HG03565 (cell line): ENCODE measurements around the gene SPATA6L.
"Not testable (repeated sequence)": the region's sequence is repeated elsewhere in the genome, so short reads cannot be mapped to it uniquely, and the experiment has no call there.

Experiments used
- ATAC-seq: cut with Tn5 transposase; IDR thresholded peaks from one replicate; pipeline ENCODE4 v1.9.1; 2021; ENCODE audit warnings: mild to moderate bottlenecking, moderate library complexity; ENCODE audit not compliant: unreplicated experiment

The SPATA6L gene

DNA sequence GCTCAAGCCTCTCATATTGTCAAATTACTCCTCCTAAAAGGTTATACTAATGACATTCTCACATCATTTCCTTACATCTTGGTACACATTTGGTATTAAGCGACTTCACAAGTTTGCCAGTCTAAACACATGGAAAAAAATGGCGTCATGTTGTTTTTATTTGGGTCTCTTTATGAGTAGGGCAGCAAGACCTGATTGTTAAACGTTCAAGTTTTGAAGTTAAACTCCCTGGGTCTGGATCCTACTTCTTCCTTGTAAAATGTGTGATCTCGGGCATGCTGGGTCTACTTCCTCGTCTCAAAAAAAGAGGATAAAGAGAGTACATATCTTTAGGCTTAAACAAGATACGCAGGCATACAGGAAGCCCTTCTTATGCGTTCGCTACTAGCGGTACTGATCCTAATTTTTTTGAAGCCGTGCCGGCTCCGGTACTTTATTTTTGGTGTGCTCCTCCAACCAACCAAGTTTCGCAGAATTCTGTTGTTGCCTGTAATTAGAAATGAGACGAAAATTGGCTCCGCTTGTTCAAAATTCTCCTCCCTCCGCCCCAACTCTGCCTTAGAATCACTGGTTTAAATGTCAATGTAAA is 12.5 kb upstream of the SPATA6L start:
- no peak for ATAC-seq

DNA sequence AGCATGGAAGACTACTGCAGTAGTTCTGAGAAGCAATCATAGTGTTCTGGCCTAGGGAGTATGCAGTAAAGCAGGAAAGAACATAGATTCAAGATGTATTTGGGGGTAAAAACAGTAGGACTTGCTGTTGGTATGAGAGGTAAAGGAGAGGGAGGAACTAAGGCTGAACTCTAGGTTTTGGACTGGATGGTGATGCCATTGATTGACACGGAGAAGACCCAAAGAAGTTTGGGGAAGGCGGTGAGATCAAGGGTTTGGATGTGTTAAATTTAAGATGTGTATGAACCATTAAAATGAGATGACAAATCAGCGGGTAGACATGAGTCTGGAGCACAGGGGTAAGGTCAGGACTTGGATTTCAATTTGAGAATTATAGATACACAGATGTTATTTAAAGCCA is 11.1 kb upstream of the SPATA6L start:
- ATAC-seq: no peak

DNA sequence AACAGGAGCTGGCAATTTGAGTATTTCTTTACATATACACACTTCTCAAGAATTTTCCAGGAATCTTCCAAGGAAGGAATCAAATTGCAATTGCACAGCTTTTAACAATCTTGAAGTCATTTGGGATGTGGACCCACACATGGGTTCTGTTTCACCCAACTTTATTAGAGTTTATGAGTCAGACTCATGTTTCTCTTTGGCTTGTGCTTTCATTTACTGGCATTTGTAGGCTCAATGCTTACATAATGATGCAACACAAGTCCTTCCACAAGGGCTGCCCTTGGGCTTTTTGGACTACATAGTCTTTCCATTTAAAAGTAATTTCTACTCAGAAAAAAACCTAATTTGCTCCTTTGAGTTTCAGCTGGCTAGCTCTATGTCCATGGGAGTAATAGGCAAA is 8.5 kb upstream of the SPATA6L start:
- no peak for ATAC-seq

DNA sequence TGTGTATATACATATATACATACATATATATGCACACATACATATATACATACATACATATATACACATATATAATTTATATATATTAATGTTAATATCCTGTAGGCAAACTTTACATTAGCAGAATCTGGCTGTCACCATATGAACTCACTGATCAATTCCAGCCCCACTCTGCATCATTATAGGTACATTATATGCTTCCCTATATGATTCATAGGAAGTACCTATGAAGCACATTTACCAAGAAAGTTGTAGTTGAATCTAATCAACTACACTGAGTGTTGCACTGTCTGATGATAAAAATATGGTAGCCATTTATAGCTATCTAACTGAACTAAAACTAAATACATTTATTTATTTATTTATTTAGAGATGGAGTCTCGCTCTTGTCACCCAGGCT is 5.5 kb upstream of the SPATA6L start:
- ATAC-seq: no peak

DNA sequence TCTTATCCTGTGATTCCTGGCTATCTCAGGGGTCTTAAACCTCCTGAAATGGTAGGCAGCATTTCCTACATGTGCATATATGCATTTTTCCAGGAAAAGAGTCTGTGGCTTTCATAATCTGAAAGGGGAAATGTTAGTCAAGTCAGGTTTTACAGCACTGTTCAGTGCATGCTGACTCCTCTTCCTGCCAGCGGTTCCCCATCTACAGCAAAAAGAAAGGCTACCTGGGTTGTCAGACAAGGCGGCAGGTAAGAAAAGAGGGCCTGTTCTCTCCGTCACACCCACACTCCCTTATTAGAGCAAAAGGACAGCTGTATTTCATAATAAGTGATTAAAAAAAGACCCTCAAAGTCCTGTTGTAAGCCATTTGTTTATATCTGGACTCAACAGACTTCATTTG is 4.3 kb upstream of the SPATA6L start:
- ATAC-seq: no peak

DNA sequence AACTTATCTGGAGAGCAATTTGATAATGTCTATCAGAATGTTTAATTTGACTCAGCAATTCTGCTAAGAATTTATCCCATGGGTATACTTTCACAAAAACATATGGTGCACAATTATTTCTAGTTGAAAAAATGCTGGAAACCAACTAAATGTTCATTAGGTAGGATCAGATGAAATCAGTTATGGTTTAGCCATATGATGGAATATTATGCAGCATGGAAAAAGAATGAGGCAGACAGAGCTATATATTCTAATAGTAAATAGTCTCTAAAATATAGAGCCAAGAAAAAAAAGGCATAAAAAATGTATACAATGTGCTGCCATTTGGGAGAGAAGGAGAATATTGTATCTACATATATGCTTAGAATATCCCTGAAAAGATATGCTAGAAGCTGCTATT is 3.6 kb upstream of the SPATA6L start:
- ATAC-seq: no peak

DNA sequence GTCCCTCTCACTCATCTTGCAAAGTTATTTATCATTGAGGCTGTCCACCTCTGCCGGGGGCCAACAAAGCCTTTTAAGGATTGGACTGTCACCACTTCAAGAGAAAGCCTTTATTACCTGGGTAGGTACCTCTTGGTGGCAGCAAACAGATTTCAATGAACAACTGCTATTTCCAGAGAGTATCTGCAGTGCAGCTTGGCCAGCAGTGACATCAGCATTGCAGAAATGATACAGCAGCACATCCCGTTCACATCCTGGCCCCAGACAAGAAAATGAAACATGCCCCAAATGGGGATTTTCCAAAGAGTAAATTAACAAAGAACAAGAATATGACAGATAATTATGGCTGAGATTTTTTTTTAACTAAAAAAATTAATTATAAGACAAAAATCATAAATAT is 2.3 kb upstream of the SPATA6L start:
- ATAC-seq: no peak

DNA sequence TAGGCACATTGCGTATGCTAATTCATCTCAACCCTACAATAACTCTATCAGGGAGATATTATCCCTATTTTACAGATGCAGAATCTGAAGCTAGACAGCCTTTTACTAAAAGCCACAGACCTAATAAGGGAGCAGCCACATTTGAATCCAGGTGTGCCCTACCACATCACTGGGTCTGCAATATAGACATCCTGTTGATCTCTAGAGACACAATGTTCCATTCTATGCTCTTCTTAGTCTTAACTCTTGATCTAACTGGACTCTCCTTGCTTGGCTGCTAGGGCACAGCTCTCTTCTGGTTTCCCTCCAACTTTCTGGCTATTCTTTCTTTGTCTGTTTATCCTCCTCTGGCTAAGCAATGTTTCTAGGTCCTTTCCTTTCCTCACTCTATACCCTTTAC is 1.4 kb upstream of the SPATA6L start:
- ATAC-seq: no peak

DNA sequence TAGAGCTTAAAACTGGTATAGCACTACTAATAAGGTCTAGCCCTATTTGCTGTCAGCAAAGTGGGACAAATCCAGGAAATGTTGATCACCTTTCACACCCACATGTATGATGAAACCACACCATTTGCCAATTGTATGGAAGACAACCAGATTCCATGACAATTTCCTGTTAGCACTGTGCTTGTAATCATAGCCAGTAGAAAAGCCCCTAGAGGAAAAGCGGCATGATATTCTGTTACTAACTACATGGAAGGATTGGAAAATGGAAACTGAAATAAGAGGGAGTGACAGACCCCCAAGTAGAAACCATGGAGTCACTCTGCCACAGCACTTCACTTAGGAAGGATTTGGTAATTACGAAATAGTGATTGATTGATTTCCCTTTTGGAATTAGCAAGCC is 923 bp downstream of the SPATA6L start:
- no peak for ATAC-seq

DNA sequence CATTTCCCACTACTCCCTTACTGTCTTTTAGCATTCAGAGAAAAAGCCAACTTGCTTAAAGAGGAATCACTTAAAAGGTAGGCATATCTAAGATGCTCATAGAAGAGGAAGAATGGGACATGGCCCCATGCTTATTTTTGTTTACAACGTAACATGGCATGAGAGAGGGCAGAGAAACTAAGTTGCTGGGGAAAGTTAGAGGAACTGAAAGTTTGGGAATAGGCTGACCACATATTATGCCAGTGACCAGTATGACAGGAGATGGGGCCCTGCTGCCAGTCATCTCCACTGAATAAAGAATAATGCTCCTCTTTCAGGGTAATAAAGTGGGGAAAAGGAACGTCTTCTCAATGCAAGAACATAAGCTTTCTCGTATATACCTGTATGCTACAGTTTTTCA is 2.3 kb downstream of the SPATA6L start:
- ATAC-seq: no peak

DNA sequence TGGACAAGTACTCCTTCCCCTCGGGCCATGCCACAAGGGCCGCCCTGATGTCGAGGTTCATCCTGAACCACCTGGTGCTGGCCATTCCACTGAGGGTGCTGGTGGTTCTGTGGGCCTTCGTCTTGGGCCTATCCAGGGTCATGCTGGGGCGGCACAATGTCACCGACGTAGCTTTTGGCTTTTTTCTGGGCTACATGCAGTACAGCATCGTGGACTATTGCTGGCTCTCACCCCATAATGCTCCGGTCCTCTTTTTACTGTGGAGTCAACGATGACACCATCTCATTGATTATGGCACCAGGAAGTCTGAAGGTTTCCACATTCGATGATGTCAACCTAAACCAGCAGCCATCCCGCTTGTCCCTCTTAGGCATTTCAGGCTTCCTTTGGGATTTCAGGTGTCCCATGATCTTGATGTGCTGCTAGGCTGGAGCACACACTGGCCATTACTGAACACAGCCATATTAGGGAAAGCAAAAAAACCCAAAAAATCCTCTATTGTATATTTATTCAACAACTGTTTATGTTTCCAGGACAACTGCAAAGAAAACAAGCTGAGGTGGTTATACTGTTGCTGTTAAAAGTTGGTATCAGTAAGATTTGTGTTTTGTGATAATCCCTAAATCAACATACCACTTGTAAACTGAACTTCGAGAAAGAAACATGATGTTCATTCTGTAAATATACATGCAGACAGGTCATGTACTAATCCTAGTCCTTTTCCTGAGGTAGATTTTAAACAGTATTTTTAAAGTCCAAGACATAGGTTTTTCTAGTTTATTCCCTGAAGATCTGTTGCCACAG is 3.1 kb downstream of the SPATA6L start:
- ATAC-seq: no peak

DNA sequence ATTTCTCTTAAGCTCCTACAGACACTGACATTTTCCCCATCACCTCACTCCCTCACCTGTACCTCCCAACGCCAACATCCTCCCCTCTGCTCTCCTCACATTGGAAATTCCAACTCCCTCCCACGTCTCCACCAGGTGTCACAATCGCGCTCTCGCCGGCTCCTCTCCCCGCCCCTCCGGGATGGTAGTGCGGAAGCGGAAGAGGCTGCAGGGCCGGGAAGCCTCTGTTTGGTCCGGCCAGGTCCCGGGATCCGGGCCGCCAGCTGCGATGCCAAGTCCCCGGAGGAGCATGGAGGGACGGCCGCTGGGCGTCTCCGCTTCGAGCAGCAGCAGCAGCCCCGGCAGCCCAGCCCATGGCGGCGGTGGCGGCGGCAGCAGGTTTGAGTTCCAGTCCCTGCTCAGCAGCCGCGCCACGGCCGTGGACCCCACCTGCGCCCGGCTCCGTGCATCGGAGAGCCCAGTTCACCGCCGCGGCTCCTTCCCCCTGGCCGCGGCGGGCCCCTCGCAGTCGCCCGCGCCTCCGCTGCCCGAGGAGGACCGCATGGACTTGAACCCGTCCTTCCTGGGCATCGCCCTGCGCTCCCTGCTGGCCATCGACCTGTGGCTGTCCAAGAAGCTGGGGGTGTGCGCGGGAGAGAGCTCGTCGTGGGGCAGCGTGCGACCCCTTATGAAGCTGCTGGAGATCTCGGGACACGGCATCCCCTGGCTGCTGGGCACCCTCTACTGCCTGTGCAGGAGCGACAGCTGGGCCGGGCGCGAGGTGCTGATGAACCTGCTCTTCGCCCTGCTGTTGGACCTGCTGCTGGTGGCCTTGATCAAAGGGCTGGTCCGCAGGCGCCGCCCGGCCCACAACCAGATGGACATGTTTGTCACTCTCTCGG is 3.9 kb downstream of the SPATA6L start, which contains the start of gene PLPP6:
Gene PLPP6 (plus strand): TSS at position 187 of the 881 bp plus-strand sequence. CDS start 82 bp downstream, at position 269.
- peak; percentile 63 for ATAC-seq

DNA sequence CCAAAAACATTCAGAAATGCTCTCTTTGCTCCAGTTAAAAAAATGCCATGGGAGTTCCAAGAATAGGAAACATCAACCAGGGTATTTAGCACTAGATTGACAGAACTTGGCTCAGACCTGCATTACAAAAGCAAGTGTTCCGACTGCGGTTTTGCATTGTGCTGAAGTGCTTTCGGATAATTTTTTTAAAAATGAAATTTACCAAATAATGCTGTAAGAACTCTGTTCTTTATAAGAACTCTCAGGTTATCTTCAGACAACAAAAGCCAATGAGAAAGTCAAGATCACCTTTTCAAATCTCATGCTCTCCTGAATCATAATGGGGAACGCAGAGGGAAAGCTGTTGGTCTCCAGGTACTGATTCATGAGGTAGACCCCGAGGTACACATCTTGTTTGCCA is 4.7 kb downstream of the SPATA6L start:
- no peak for ATAC-seq

DNA sequence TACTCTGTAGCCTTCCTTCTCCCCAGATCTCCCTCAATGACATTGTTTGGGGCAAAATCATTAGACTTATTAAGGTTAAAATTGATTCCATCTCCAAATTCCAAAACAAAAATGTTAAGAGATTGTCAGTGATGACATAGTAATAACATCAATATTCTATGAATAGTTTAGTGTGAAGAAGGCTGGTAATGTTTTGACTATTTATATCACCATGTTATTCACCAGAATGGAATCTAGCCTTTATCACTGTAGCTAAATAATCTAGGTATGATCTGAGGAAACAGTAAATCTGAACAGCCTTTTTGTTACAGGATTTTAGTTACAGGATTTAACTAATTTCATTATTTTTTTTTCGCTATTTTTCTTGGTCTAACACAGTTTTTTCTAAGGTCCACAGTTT is 5.1 kb downstream of the SPATA6L start:
- no peak for ATAC-seq

DNA sequence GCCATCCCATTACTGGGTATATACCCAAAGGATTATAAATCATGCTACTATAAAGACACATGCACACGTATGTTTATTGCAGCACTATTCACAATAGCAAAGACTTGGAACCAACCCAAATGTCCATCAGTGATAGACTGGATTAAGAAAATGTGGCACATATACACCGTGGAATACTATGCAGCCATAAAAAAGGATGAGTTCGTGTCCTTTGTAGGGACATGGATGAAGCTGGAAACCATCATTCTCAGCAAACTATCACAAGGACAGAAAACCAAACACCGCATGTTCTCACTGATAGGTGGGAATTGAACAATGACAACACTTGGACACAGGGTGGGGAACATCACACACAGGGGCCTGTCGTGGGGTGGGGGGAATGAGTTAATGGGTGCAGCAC is 5.6 kb downstream of the SPATA6L start:
- not testable (repeated sequence) for ATAC-seq

DNA sequence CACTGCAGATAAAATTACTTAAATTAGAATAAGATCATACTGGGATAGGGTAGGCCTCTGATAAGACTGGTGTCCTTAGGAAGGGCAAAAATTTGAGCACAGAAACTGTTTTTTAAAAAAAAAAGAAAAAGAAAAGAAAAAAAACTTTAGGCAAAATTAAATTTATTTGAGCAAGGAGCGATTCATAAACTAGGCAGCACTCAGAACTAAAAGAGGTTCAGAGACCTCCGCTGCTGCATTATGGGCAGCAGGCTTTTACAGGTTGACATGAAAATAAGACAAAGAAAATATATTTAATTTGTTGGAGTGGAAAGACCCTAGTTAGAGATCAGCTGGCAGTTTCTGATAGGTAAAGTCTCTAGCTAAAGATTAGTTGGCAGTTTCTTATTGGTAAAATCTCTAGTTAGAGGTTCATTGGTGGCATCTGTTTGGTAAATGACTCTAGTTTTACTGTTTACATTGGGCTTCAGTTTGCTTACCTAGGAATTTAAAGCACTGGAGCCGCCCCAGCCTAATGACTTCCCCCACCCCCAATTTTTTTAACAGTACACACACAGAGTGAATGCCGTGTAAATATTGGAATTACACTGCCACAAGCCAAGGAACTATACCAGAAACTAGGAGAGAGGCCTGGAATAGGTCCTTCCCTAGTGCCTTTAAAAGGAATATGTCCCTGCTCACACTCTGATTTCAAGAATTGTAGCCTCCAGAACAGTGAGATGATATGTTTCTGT is 8.7 kb downstream of the SPATA6L start:
- no peak for ATAC-seq

DNA sequence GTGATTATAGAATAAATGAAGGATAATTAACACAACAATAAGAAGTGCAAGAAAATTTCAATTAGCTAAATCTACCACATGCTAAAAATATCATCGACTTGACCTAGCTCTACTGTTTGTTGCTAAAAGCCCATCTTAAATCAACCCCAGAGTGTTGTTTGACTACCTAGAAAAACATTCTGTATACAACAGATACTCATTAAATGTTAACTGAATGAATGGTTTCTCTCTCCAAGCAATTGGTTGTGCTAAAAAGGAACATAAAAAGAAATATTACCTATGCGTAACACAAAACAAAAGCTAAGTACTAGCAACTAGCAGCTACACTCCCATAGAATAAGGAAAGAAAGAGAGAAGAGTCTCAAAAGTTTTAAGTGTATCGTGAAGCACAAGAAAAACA is 9.7 kb downstream of the SPATA6L start:
- no peak for ATAC-seq

DNA sequence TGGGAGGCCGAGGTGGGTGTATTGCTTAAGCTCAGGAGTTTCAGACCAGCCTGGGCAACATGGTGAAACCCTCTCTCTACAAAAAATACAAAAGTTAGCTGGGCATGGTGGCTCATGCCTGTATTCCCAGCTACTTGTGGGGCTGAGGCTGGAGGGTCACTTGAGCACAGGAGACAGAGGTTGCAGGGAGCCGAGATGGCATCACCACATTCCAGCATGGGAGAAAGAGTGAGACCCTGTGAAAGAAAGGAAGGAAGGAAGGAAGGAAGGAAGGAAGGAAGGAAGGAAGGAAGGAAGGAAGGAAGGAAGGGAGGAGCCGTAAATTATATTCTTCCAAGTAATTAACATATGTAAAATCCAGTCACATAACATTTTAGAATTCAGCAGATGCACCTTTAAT is 10.1 kb downstream of the SPATA6L start:
- ATAC-seq: not testable (repeated sequence)

DNA sequence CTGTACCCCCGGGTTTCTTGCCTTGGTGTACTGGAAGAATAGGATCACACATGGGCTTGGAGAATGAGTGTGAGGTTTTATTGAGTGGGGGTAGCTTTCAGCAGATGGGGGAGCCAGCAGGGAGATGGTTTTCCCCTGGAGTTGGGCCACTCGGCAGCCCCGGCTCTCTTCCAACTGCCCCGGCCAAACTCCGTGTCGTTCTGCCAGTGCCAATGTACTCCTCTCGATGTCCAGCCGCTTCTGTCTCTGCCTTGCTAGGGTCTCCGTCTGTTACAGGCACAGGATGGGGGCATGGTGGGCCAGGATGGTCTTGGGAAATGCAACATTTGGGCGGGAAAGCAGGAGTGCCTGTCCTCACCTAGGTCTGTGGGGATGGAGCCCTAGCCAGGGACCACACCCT is 11.7 kb downstream of the SPATA6L start:
- no peak for ATAC-seq

DNA sequence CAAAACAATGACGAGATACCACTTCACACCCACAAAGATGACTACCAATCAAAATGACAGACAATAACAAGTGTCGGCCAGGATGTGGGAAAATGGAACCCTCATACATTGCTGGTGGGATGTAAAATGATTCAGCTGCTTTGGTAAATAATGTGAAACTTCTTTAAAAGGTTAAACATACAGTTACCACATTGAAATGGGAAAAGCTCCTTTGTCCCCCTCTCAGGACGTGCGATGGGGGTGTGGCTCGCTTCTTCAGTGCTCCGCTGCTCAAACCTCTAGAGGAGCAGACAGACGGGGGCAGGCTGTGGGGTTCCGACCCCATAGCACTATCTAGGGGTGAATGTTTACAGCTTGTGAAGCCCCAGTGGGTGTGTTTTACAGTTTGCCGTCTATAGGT is 12.2 kb downstream of the SPATA6L start:
- no peak for ATAC-seq

DNA sequence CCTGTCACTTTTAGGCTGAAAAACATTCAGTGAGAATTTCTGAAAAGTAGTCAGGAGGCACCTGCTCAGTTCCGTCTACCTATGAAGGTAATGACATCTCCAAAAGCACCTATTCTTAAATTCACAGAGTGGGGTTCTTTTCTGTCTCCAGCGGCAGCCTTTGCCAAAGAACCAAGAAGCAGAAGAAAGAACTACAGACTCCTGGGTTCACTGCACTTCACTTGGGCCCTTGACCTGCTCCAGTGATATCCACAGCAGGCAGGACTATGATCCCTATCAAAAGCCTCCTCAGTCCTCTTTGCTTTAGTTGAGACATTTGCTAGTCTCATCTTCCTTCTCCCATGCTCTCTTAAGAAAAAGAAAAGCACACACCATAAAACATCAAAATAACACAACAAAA is 23.9 kb downstream of the SPATA6L start:
- ATAC-seq: no peak
